VCaP (cell line): ENCODE data around the gene DNAI7.

Experiments used
- H3K27ac ChIP-seq: fragments of 450-650 bp; 2 replicates; pipeline ENCODE4 v1.5.1; 2017
- CTCF ChIP-seq: fragments of 450-650 bp; conservative IDR thresholded peaks from 2 replicates; pipeline ENCODE4 v1.5.1; 2017; ENCODE audit warnings: mild to moderate bottlenecking, moderate library complexity

Gene DNAI7

GRCh38 chr12:25182765-25183164, 12.2 kb downstream of the DNAI7 start:
- no peak for TF ChIP-seq CTCF
- no peak overlapping the region for H3K27ac ChIP-seq

- TF ChIP-seq CTCF: no peak
These were observed 32.1 kb downstream of the DNAI7 start for GRCh38 chr12:25162866-25163265.

GRCh38 chr12:25156061-25156460, 38.9 kb downstream of the DNAI7 start:
- TF ChIP-seq CTCF: no peak
- H3K27ac ChIP-seq: no peak overlapping the region

More at GRCh38 chr12:25162866-25163265, 32.1 kb downstream of the DNAI7 start:
- no peak overlapping the region for H3K27ac ChIP-seq

- H3K27ac ChIP-seq: no peak overlapping the region
- peak; percentile 89 for TF ChIP-seq CTCF
These were observed 39.9 kb downstream of the DNAI7 start for GRCh38 chr12:25155022-25155576.

- H3K27ac ChIP-seq: no peak overlapping the region
- no peak for TF ChIP-seq CTCF
These were observed 42.9 kb downstream of the DNAI7 start for GRCh38 chr12:25152055-25152454.

GRCh38 chr12:25151476-25151875, 43.5 kb downstream of the DNAI7 start:
- no peak overlapping the region for H3K27ac ChIP-seq

GRCh38 chr12:25146686-25147085, 48.3 kb downstream of the DNAI7 start:
- TF ChIP-seq CTCF: no peak
- H3K27ac ChIP-seq: no peak overlapping the region

More at GRCh38 chr12:25151476-25151875, 43.5 kb downstream of the DNAI7 start:
- no peak for TF ChIP-seq CTCF
